ENCODE measurements around the gene FADD. TPM values are rescaled to one million over a fixed set of nuclear protein-coding genes. Genes with fewer than 3 reads are reported as not detected.
A peak's percentile ranks its signal among the peaks of the same experiment; 100 is the strongest.

Gene FADD
- total RNA-seq, 4 donors from 2014 or later, result 18.4 to 30.1 (median 22.6) TPM

DNA sequence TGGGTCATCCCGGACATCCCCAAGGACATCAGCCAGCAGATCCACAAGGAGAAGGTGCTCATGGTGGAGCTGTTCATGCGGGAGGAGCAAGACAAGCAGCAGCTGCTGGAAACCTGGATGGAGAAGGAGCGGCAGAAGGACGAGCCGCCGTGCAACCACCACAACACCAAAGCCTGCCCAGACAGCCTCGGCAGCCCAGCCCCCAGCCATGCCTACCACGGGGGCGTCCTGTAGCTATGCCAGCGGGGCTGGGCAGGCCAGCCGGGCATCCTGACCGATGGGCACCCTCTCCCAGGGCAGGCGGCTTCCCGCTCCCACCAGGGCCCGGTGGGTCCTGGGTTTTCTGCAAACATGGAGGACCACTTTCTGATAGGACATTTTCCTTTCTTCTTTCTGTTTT lies 15.3 kb upstream of the FADD start:
- DNase-seq (ENCODE audit: low spot score) (no peak), ATAC-seq (ENCODE audit: low FRiP score) (no peak)
- TF ChIP-seq, protein P1, sequence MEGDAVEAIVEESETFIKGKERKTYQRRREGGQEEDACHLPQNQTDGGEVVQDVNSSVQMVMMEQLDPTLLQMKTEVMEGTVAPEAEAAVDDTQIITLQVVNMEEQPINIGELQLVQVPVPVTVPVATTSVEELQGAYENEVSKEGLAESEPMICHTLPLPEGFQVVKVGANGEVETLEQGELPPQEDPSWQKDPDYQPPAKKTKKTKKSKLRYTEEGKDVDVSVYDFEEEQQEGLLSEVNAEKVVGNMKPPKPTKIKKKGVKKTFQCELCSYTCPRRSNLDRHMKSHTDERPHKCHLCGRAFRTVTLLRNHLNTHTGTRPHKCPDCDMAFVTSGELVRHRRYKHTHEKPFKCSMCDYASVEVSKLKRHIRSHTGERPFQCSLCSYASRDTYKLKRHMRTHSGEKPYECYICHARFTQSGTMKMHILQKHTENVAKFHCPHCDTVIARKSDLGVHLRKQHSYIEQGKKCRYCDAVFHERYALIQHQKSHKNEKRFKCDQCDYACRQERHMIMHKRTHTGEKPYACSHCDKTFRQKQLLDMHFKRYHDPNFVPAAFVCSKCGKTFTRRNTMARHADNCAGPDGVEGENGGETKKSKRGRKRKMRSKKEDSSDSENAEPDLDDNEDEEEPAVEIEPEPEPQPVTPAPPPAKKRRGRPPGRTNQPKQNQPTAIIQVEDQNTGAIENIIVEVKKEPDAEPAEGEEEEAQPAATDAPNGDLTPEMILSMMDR (IDR thresholded peaks at IDR 0.05), result no peak

DNA sequence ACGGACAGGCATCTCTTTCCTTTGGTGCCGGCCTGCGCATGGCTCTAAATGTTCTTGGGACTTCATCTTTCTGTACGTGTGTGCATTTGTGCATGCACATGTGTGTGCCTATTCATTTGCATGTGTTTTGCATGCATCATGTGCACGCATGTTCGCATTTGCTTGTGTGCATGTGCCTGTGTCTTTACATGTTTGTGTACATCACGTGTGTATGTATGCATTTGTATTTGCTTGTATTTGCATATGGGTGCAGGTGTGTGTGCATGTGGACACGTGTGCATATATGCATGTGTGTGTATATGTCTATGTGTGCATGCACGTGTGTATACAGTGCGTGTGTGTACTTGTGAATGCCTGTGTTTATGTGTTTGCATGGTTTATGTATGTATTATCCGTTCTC lies 13.5 kb upstream of the FADD start:
- TF ChIP-seq, protein P1 (IDR thresholded peaks at IDR 0.05), result no peak
- ATAC-seq (ENCODE audit: low FRiP score), result no peak

DNA sequence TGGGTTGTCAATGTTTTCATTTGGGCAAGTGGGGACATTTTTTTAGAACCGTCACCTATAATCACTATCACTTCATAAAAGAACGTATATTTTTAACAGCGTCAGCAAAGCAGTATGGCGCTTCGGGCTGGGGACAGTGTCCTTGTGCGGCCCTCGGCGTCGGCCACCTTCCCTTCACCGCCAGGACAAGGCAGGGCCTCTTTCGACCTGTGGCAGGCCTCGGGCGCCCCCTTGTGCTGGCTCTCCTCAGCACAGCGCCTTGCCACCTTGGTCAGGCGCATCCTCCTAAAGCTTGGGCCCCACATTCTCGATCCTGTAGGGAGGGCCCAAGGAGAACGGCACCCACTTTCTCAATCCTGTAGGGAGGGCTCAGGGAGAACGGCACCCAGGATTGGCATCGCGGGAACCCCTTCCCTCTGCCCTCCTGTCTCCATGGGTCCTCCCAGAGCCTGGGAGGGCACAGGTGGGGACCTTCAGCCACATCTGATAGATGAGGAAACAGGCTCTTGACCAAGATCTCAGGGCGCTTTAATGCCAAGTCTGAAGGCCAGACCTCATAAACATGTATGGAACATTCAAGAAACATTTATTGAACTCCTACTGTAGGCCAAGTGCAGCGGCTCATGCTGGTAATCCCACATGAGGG lies 11.5 kb upstream of the FADD start:
- TF ChIP-seq, protein P1 (IDR thresholded peaks at IDR 0.05), result peak in 2 of 3 donors; percentile 68 to 94
- DNase-seq (ENCODE audit: low spot score) (peak; percentile 79), ATAC-seq (ENCODE audit: low FRiP score) (peak; percentile 75)

More for the DNA sequence above, 13.5 kb upstream of the FADD start:
- no peak for DNase-seq (ENCODE audit: low spot score)

- no peak for ATAC-seq (ENCODE audit: low FRiP score)
- TF ChIP-seq, protein P1 (IDR thresholded peaks at IDR 0.05), result no peak
- no peak for DNase-seq (ENCODE audit: low spot score)
Measured at GRCh38 chr11:70192666-70193410, 10.3 kb upstream of the FADD start.

DNA sequence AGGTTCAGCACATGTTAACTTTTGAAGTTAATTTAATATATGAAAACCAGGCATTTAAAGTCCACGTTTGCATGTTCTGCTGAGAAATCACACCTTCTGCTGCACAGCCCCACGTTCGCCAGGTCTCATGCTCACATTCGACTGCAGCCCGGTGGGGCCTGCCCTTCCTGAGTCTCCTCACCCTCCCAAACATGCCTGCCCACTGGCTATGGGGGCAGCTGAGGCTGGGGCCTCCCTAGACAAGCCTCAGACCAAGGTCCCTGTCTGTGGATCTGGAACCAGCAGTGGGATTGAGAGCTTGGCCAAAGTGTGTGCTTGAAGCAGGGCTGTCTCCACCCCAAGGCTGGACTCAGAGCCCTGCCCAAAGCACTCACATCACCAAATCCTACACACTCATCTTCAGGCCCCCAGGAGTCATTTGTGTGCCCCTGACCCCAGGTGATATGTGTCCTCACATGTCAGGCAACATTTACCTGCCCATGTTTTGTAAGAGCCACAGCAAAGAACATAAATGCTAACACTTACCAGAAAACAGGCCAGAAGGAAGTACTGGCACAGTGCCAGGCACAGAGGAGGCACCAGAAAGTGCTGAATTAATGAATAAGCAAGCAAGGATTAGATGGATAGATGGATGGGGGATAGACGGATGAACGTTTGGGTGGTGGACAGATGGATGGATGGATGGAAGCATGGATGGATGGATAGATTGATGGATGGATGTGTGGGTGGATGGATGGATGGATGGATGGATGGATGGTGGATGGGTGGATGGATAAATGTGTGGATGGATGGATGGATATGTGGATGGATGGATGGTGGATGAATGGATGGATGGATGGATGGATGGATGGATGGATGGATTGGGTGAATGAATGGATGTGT lies 9.4 kb upstream of the FADD start:
- TF ChIP-seq, protein P1 (IDR thresholded peaks at IDR 0.05), result no peak
- ATAC-seq (ENCODE audit: low FRiP score), result no peak
- no peak for DNase-seq (ENCODE audit: low spot score)

- no peak for DNase-seq (ENCODE audit: low spot score)
- TF ChIP-seq, protein P1 (IDR thresholded peaks at IDR 0.05), result no peak
- no peak for ATAC-seq (ENCODE audit: low FRiP score)
Measured at GRCh38 chr11:70194792-70195791, 8.0 kb upstream of the FADD start.

Measured in omental fat pad (tissue), 4 donors.